ENCODE measurements around the gene CHST12.

GRCh38 chr7:2481195-2481594, 77.8 kb downstream of the CHST12 start:
- TF ChIP-seq CTCF (IDR thresholded peaks at IDR 0.05) (no peak), POLR2A (IDR thresholded peaks at IDR 0.05) (no peak)
